Loucy (cell line): Measurements from ENCODE around the gene TMTC1.

Source experiments
- EZH2phosphoT487 ChIP-seq: fragments of 200-600 bp; IDR thresholded peaks from 2 replicates; pipeline ENCODE4 v1.6.1; 2018; ENCODE audit warnings: antibody characterized with exemption, mild to moderate bottlenecking, moderate library complexity, borderline replicate concordance
- TF ChIP-seq, protein P1 (sequence below): fragments of 200-600 bp; sonication (generic); conservative IDR thresholded peaks from 2 replicates; pipeline ENCODE4 v1.5.1; 2014; ENCODE audit warnings: mild to moderate bottlenecking, antibody characterized with exemption, low read length

DNA sequence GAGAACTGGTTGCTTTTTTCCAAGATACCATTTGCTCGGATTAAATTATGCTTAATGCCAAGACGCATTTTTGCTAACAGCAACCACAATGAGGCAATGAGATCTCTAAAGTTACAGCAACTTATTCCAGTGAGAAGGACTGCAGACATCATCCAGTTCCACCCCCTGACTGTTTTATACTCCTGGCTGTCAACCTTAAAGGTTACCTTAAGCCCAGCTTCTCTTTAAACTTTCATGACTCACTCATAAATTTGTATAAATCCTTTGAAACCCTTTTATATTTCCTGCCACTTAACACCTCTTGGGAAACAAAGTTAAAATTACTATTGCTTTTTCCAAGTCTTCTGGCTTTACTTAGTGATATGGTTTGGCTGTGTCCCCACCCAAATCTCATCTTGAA, 80.2 kb downstream of the TMTC1 start:
- TF ChIP-seq, protein P1, sequence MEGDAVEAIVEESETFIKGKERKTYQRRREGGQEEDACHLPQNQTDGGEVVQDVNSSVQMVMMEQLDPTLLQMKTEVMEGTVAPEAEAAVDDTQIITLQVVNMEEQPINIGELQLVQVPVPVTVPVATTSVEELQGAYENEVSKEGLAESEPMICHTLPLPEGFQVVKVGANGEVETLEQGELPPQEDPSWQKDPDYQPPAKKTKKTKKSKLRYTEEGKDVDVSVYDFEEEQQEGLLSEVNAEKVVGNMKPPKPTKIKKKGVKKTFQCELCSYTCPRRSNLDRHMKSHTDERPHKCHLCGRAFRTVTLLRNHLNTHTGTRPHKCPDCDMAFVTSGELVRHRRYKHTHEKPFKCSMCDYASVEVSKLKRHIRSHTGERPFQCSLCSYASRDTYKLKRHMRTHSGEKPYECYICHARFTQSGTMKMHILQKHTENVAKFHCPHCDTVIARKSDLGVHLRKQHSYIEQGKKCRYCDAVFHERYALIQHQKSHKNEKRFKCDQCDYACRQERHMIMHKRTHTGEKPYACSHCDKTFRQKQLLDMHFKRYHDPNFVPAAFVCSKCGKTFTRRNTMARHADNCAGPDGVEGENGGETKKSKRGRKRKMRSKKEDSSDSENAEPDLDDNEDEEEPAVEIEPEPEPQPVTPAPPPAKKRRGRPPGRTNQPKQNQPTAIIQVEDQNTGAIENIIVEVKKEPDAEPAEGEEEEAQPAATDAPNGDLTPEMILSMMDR, result no peak
- no peak for TF ChIP-seq EZH2phosphoT487
